GM18499 (cell line): ENCODE results near the gene RBM15B.

ENCODE experiments used
- ATAC-seq: cut with Tn5 transposase; IDR thresholded peaks from one replicate; pipeline ENCODE4 v1.9.1; 2021; ENCODE audit warnings: moderate number of reproducible peaks; ENCODE audit not compliant: insufficient read depth, unreplicated experiment

Gene RBM15B

GRCh38 chr3:51441282-51442030, 50.4 kb downstream of the RBM15B start:
- no peak for ATAC-seq

- no peak for ATAC-seq
These were observed 54.6 kb downstream of the RBM15B start for GRCh38 chr3:51445544-51446280.
